GM12878 (cell line): Measurements from ENCODE around the gene MALT1. TPM values are rescaled to one million over a fixed set of nuclear protein-coding genes. Genes with fewer than 3 reads are reported as not detected.
A peak's percentile ranks its signal among the peaks of the same experiment; 100 is the strongest.

ENCODE experiments used
- BCL11A ChIP-seq: IDR thresholded peaks from 2 replicates; pipeline ENCODE4 v1.6.1; 2011; ENCODE audit warnings: low read depth, low read length
- BHLHE40 ChIP-seq, 2 experiments: fragments of 450-650 bp in 1 of 2; IDR thresholded peaks; 2 replicates each; pipeline ENCODE4 v1.6.1; 2011 to 2017; ENCODE audit warnings: low read depth in 2 of 2, borderline replicate concordance in 1 of 2, improper control_type of control experiment in 1 of 2, low read length in 1 of 2, mild to moderate bottlenecking in 1 of 2
- CBFB ChIP-seq: IDR thresholded peaks from 2 replicates; pipeline ENCODE4 v1.6.1; 2016; ENCODE audit warnings: antibody characterized with exemption, low read depth
- CREM ChIP-seq: IDR thresholded peaks from 2 replicates; pipeline ENCODE4 v1.6.1; 2014; ENCODE audit warnings: antibody characterized with exemption, low read depth
- FOXM1 ChIP-seq: IDR thresholded peaks from 2 replicates; pipeline ENCODE4 v1.6.1; 2012; ENCODE audit warnings: low read depth, mild to moderate bottlenecking, inconsistent platforms, low read length, moderate library complexity
- GABPA ChIP-seq: IDR thresholded peaks from 2 replicates; pipeline ENCODE4 v1.6.1; 2014; ENCODE audit warnings: antibody characterized with exemption, low read depth, mild to moderate bottlenecking, inconsistent platforms
- GATAD2B ChIP-seq: fragments of 450-650 bp; conservative IDR thresholded peaks from 2 replicates; pipeline ENCODE4 v1.6.1; 2017; ENCODE audit warnings: low read depth, mild to moderate bottlenecking, moderate library complexity
- IKZF2 ChIP-seq, 2 experiments: fragments of 450-650 bp; IDR thresholded peaks; 2 replicates each; pipeline ENCODE4 v1.6.1; 2017; ENCODE audit warnings: mild to moderate bottlenecking in 2 of 2, moderate library complexity in 2 of 2
- JUNB ChIP-seq: IDR thresholded peaks from 2 replicates; pipeline ENCODE4 v1.6.1; 2016; ENCODE audit warnings: antibody characterized with exemption, mild to moderate bottlenecking
- JUND ChIP-seq: IDR thresholded peaks from 2 replicates; pipeline ENCODE4 v1.6.1; 2012; ENCODE audit warnings: low read depth, mild to moderate bottlenecking, low read length, improper control_type of control experiment, moderate library complexity
- MXI1 ChIP-seq: fragments of 150-350 bp; IDR thresholded peaks from 2 replicates; pipeline ENCODE4 v1.6.1; 2011; ENCODE audit warnings: low read depth, mild to moderate bottlenecking, inconsistent platforms, low read length, improper control_type of control experiment
- MYC ChIP-seq: IDR thresholded peaks from 2 replicates; pipeline ENCODE4 v1.6.1; 2011; ENCODE audit warnings: mild to moderate bottlenecking, low read length, moderate library complexity, inconsistent platforms; ENCODE audit not compliant: insufficient read depth, insufficient replicate concordance, insufficient read length, severe bottlenecking
- NBN ChIP-seq: fragments of 450-650 bp; IDR thresholded peaks from 2 replicates; pipeline ENCODE4 v1.6.1; 2016
- NFYA ChIP-seq: IDR thresholded peaks from 2 replicates; pipeline ENCODE4 v1.6.1; 2011; ENCODE audit warnings: low read depth, mild to moderate bottlenecking, low read length, improper control_type of control experiment, borderline replicate concordance
- PAX5 ChIP-seq: IDR thresholded peaks from 2 replicates; pipeline ENCODE4 v1.6.1; 2011; ENCODE audit warnings: low read depth, low read length, borderline replicate concordance
- SIN3A ChIP-seq: IDR thresholded peaks from 2 replicates; pipeline ENCODE4 v1.6.1; 2012; ENCODE audit warnings: low read depth, low read length, improper control_type of control experiment
- SP1 ChIP-seq: IDR thresholded peaks from one replicate; pipeline ENCODE4 v1.6.1; 2011; ENCODE audit warnings: low read depth, low read length
- SPI1 ChIP-seq: IDR thresholded peaks from 2 replicates; pipeline ENCODE4 v1.6.1; 2011; ENCODE audit warnings: low read depth, mild to moderate bottlenecking, low read length, moderate library complexity, borderline replicate concordance; ENCODE audit not compliant: insufficient read depth
- SREBF2 ChIP-seq: IDR thresholded peaks from 2 replicates; pipeline ENCODE4 v1.6.1; 2012; ENCODE audit warnings: mild to moderate bottlenecking, low read length
- TARDBP ChIP-seq: IDR thresholded peaks from 2 replicates; pipeline ENCODE4 v1.6.1; 2016; ENCODE audit warnings: borderline replicate concordance
- ZNF24 ChIP-seq: fragments of 450-650 bp; IDR thresholded peaks from 2 replicates; pipeline ENCODE4 v1.6.1; 2017; ENCODE audit warnings: antibody characterized with exemption, mild to moderate bottlenecking
- ZZZ3 ChIP-seq: IDR thresholded peaks from 2 replicates; pipeline ENCODE4 v1.6.1; 2011; ENCODE audit warnings: low read depth; ENCODE audit not compliant: control insufficient read depth, insufficient read length
- polyA plus RNA-seq, 11 experiments: library from polyadenylated mRNA; depleted of rRNA in 4 of 11; unstranded in 6 of 11; stranded (reverse) in 5 of 11; fragments of >200 nt; fragmentation: Nextera tagmentation in 4 of 11; fragmentation: Illumina TruSeq in 1 of 11; extraction: Ambion mirVana in 4 of 11; extraction: Trizol in 1 of 11; gene quantifications; 1 replicate in 1 of 11; 2 replicates in 10 of 11; pipeline versions ENCODE4 v1.2.1 to v1.2.3, GENCODE V29; 2011 to 2016; ENCODE audit warnings: inconsistent platforms in 2 of 11, missing spikeins in 2 of 11, low read depth in 1 of 11
- total RNA-seq, 4 experiments: library from RNA; depleted of rRNA in 3 of 4; stranded (reverse); fragments of >200 nt in 3 of 4; fragmentation: Illumina TruSeq in 1 of 4; extraction: Trizol in 1 of 4; gene quantifications; 2 replicates each; pipeline versions ENCODE4 v1.2.1 to v1.2.3, GENCODE V29; 2013 to 2021
- TF ChIP-seq, protein P1 (sequence below): fragments of 450-650 bp; conservative IDR thresholded peaks from 2 replicates; pipeline ENCODE4 v1.6.1; 2017; ENCODE audit warnings: mild to moderate bottlenecking, moderate library complexity
- TF ChIP-seq, protein P2 (sequence below): fragments of 450-650 bp; formaldehyde crosslinking; IDR thresholded peaks from 2 replicates; pipeline ENCODE4 v1.5.0; 2022; ENCODE audit warnings: mild to moderate bottlenecking, missing genetic modification characterization
- TF ChIP-seq, protein P3 (sequence below), 3 experiments: IDR thresholded peaks in 2 of 3; conservative IDR thresholded peaks in 1 of 3; 2 replicates each; pipeline ENCODE4 v1.5.1; 2011; ENCODE audit warnings: low read depth in 3 of 3, low read length in 3 of 3, mild to moderate bottlenecking in 3 of 3, control low read depth in 2 of 3, moderate library complexity in 2 of 3, inconsistent platforms in 1 of 3, mixed read lengths in 1 of 3; ENCODE audit not compliant: control insufficient read depth in 2 of 3, insufficient read depth in 1 of 3; ENCODE audit errors: extremely low read depth in 1 of 3

MALT1 gene
- total and polyA plus RNA-seq, 10 of the 15 experiments (the other 5 are each of a cell fraction or from before 2014, with no cell fraction given) = 17.6 to 126 (median 45.4) TPM

DNA sequence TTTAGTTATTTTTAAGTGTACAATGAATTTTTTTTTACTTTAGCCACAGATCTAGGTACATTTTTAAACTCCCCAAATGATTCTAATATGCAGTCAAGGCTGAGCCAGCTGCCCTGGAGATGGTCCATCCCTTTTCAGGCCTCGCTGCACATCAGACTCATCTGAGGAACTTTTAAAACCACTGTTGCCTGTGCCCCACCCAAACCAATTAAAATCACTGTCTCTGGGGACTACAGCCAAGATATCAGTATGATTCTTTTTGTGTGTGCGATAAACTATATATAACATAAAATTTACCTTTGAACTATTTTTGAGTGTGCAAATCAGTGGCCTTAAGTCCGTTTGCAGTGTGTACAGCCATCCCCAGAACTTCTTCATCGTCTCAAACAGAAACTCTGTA is 9.1 kb upstream of the MALT1 start (continued):
- TF ChIP-seq BCL11A (peak; percentile 96), NFYA (no peak), MYC (no peak), GABPA (peak; percentile 50; the same call in 1 of the 2 replicates), SPI1 (no peak), MXI1 (no peak), SREBF2 (no peak), JUNB (peak; percentile 88), SP1 (no peak), ZZZ3 (no peak), PAX5 (peak; percentile 96), SIN3A (no peak), IKZF2 (IDR thresholded peaks at IDR 0.05) (peak; percentile 61 to 68; a peak in 3 of 4 replicates), NBN (no peak), CBFB (no peak), CREM (peak; percentile 69), GATAD2B (no peak), BHLHE40 (IDR thresholded peaks at IDR 0.05; ENCODE audit: borderline replicate concordance in 1 of 2, low read depth in 2 of 2, low read length in 1 of 2) (peak; percentile 80 to 81), ZNF24 (no peak), TARDBP (no peak), FOXM1 (peak; percentile 77; the same call in 1 of the 2 replicates), JUND (0 out of 2 replicates have a peak, but pooled peaks have one; percentile 29)
- TF ChIP-seq, protein P1, sequence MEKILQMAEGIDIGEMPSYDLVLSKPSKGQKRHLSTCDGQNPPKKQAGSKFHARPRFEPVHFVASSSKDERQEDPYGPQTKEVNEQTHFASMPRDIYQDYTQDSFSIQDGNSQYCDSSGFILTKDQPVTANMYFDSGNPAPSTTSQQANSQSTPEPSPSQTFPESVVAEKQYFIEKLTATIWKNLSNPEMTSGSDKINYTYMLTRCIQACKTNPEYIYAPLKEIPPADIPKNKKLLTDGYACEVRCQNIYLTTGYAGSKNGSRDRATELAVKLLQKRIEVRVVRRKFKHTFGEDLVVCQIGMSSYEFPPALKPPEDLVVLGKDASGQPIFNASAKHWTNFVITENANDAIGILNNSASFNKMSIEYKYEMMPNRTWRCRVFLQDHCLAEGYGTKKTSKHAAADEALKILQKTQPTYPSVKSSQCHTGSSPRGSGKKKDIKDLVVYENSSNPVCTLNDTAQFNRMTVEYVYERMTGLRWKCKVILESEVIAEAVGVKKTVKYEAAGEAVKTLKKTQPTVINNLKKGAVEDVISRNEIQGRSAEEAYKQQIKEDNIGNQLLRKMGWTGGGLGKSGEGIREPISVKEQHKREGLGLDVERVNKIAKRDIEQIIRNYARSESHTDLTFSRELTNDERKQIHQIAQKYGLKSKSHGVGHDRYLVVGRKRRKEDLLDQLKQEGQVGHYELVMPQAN = no peak
- TF ChIP-seq, protein P2, sequence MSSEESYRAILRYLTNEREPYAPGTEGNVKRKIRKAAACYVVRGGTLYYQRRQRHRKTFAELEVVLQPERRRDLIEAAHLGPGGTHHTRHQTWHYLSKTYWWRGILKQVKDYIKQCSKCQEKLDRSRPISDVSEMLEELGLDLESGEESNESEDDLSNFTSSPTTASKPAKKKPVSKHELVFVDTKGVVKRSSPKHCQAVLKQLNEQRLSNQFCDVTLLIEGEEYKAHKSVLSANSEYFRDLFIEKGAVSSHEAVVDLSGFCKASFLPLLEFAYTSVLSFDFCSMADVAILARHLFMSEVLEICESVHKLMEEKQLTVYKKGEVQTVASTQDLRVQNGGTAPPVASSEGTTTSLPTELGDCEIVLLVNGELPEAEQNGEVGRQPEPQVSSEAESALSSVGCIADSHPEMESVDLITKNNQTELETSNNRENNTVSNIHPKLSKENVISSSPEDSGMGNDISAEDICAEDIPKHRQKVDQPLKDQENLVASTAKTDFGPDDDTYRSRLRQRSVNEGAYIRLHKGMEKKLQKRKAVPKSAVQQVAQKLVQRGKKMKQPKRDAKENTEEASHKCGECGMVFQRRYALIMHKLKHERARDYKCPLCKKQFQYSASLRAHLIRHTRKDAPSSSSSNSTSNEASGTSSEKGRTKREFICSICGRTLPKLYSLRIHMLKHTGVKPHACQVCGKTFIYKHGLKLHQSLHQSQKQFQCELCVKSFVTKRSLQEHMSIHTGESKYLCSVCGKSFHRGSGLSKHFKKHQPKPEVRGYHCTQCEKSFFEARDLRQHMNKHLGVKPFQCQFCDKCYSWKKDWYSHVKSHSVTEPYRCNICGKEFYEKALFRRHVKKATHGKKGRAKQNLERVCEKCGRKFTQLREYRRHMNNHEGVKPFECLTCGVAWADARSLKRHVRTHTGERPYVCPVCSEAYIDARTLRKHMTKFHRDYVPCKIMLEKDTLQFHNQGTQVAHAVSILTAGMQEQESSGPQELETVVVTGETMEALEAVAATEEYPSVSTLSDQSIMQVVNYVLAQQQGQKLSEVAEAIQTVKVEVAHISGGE (CRISPR knock-in tag) = no peak
- TF ChIP-seq, protein P3, sequence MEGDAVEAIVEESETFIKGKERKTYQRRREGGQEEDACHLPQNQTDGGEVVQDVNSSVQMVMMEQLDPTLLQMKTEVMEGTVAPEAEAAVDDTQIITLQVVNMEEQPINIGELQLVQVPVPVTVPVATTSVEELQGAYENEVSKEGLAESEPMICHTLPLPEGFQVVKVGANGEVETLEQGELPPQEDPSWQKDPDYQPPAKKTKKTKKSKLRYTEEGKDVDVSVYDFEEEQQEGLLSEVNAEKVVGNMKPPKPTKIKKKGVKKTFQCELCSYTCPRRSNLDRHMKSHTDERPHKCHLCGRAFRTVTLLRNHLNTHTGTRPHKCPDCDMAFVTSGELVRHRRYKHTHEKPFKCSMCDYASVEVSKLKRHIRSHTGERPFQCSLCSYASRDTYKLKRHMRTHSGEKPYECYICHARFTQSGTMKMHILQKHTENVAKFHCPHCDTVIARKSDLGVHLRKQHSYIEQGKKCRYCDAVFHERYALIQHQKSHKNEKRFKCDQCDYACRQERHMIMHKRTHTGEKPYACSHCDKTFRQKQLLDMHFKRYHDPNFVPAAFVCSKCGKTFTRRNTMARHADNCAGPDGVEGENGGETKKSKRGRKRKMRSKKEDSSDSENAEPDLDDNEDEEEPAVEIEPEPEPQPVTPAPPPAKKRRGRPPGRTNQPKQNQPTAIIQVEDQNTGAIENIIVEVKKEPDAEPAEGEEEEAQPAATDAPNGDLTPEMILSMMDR (IDR thresholded peaks at IDR 0.05 in 2 of 3, conservative IDR thresholded peaks at IDR 0.05 in 1 of 3; ENCODE audit: control insufficient read depth in 2 of 3, extremely low read depth in 1 of 3, insufficient read depth in 1 of 3, low read depth in 3 of 3, low read length in 3 of 3) = no peak
